Caco-2 (cell line): ENCODE measurements around the gene CLPTM1L. TPM values are rescaled to one million over a fixed set of nuclear protein-coding genes. Genes with fewer than 3 reads are reported as not detected.

Experiments used
- BruUV-seq: library from RNA; stranded (reverse); fragments of 400-500 nt; replicated peaks from 2 replicates; lab custom pipeline; 2021; lab: Mats Ljungman, UMichigan
- CTCF ChIA-PET: fragments of 300-600 bp; sonication (Branson Sonifier 250); formaldehyde crosslinking; loops from one replicate; lab custom pipeline; 2022; ENCODE audit warnings: antibody characterized with exemption; lab: Charles Lee
- POLR2A ChIA-PET: fragments of 300-600 bp; sonication (Branson Sonifier 250); formaldehyde crosslinking; loops from one replicate; lab custom pipeline; 2022; ENCODE audit warnings: antibody characterized with exemption; lab: Charles Lee
- DNase-seq, 2 experiments: peaks; one replicate each; pipeline versions ENCODE4 v3.0.0 to v3.0.0-alpha.2; 2020 to 2022
- H3K27me3 ChIP-seq: replicated peaks from 2 replicates; pipeline ENCODE4 v1.6.0; 2011; ENCODE audit warnings: low read length; ENCODE audit not compliant: control insufficient read depth, insufficient read depth
- H3K36me3 ChIP-seq: 2 replicates; pipeline ENCODE4 v1.5.1; 2011; ENCODE audit warnings: low read length; ENCODE audit not compliant: control insufficient read depth, insufficient read depth
- H3K4me1 ChIP-seq: fragments of 250-450 bp; sonication (Bioruptor Pico); 2 replicates; pipeline ENCODE4 v1.5.1; 2020; ENCODE audit warnings: mild to moderate bottlenecking
- H3K4me3 ChIP-seq: 2 replicates; pipeline ENCODE4 v1.5.1; 2011; ENCODE audit warnings: low read depth, mild to moderate bottlenecking, control low read depth, low read length
- H3K9me3 ChIP-seq: fragments of 250-450 bp; sonication (Bioruptor Pico); 2 replicates; pipeline ENCODE4 v1.5.1; 2020; ENCODE audit warnings: mild to moderate bottlenecking, moderate library complexity
- H3K27ac Mint-ChIP-seq: one replicate; pipeline ENCODE4 v1.8.0; 2022; ENCODE audit warnings: mixed read lengths; ENCODE audit not compliant: unreplicated experiment
- H3K27me3 Mint-ChIP-seq: one replicate; pipeline ENCODE4 v1.8.0; 2022; ENCODE audit warnings: mixed read lengths; ENCODE audit not compliant: insufficient read depth, unreplicated experiment
- H3K36me3 Mint-ChIP-seq: one replicate; pipeline ENCODE4 v1.8.0; 2022; ENCODE audit warnings: mild to moderate bottlenecking, mixed read lengths; ENCODE audit not compliant: insufficient read depth, unreplicated experiment
- H3K4me1 Mint-ChIP-seq: one replicate; pipeline ENCODE4 v1.8.0; 2022; ENCODE audit warnings: low read depth, mixed read lengths; ENCODE audit not compliant: unreplicated experiment
- H3K4me3 Mint-ChIP-seq: one replicate; pipeline ENCODE4 v1.8.0; 2022; ENCODE audit warnings: mild to moderate bottlenecking, moderate library complexity, mixed read lengths; ENCODE audit not compliant: unreplicated experiment
- H3K9me3 Mint-ChIP-seq: one replicate; pipeline ENCODE4 v1.8.0; 2022; ENCODE audit warnings: mixed read lengths; ENCODE audit not compliant: unreplicated experiment
- CTCF ChIP-seq, 2 experiments: fragments of 200-600 bp in 1 of 2; IDR thresholded peaks; 1 replicate in 1 of 2; 2 replicates in 1 of 2; pipeline versions ENCODE4 v1.5.1 to v1.8.0; 2011 to 2022; ENCODE audit warnings: antibody characterized with exemption in 1 of 2, control low read depth in 1 of 2, inconsistent platforms in 1 of 2, low read depth in 1 of 2, low read length in 1 of 2, mild to moderate bottlenecking in 1 of 2, moderate library complexity in 1 of 2; ENCODE audit not compliant: insufficient read depth in 1 of 2, severe bottlenecking in 1 of 2, unreplicated experiment in 1 of 2
- intact Hi-C: fragments of 100-400 bp; cut with micrococcal nuclease; formaldehyde crosslinking; loops from one replicate; pipeline ENCODE4 v1.10.0; 2022; ENCODE audit not compliant: unreplicated experiment
- total RNA-seq: library from RNA; stranded (reverse); gene quantifications from 2 replicates; pipeline ENCODE4 v1.2.3, GENCODE V29; 2022

CLPTM1L gene
- total RNA-seq, 1 experiment from 2014 or later: 114 TPM

GRCh38 chr5:1332461-1333001 is 12.4 kb downstream of the CLPTM1L start:
- intact Hi-C loops: loop anchor here (2.0 kb wide), 1 partner anchor 16 kb away; no protein-coding TSS in a partner anchor
- Mint-ChIP-seq H3K36me3 (peaks cover 79% of the 10 kb centered on the region), H3K4me3 (no peak overlapping the region), H3K27me3 (peaks cover 1% of the 10 kb centered on the region), H3K27ac (no peak overlapping the region), H3K4me1 (peaks cover 14% of the 10 kb centered on the region), H3K9me3 (peaks cover 16% of the 10 kb centered on the region)
- TF ChIP-seq CTCF (IDR thresholded peaks at IDR 0.05; ENCODE audit: insufficient read depth in 1 of 2, low read depth in 1 of 2, low read length in 1 of 2, severe bottlenecking in 1 of 2, unreplicated experiment in 1 of 2): no peak
- ChIA-PET POLR2A (no interaction called here), CTCF (interaction anchor here (0.6 kb wide), 1 partner anchor 10 kb away, joined by 4 read pairs; no protein-coding TSS in a partner anchor)
- Histone ChIP-seq H3K9me3 (peaks cover 4% of the 10 kb centered on the region; the same call in 1 of the 2 replicates), H3K4me1 (peaks cover 11% of the 10 kb centered on the region), H3K4me3 (no peak overlapping the region), H3K36me3 (no peaks in the 10 kb centered on the region; the same call in none of the 2 replicates), H3K27me3 (no peaks in the 10 kb centered on the region)
- no TSS peak for BruUV-seq
- DNase-seq: no peak

- Mint-ChIP-seq H3K4me1 (peaks cover 20% of the 10 kb centered on the region), H3K27ac (no peak overlapping the region), H3K36me3 (peaks cover 85% of the 10 kb centered on the region), H3K27me3 (peaks cover 6% of the 10 kb centered on the region), H3K9me3 (peaks cover 22% of the 10 kb centered on the region), H3K4me3 (no peak overlapping the region)
- ChIA-PET CTCF (interaction anchor here (0.6 kb wide), 1 partner anchor 11 kb away, joined by 4 read pairs; no protein-coding TSS in a partner anchor), POLR2A (no interaction called here)
- Histone ChIP-seq H3K36me3 (no peaks in the 10 kb centered on the region; the same call in none of the 2 replicates), H3K4me1 (peaks cover 11% of the 10 kb centered on the region), H3K27me3 (no peaks in the 10 kb centered on the region), H3K4me3 (no peak overlapping the region), H3K9me3 (peaks cover 4% of the 10 kb centered on the region; the same call in 1 of the 2 replicates)
- intact Hi-C loops: loop anchor here (2.0 kb wide), 1 partner anchor 15 kb away; no protein-coding TSS in a partner anchor
- BruUV-seq: no TSS peak
- TF ChIP-seq CTCF (IDR thresholded peaks at IDR 0.05; ENCODE audit: insufficient read depth in 1 of 2, low read depth in 1 of 2, low read length in 1 of 2, severe bottlenecking in 1 of 2, unreplicated experiment in 1 of 2): no peak
- DNase-seq: no peak
Measured at GRCh38 chr5:1331861-1332405, 13.0 kb downstream of the CLPTM1L start.

- TF ChIP-seq CTCF (IDR thresholded peaks at IDR 0.05; ENCODE audit: insufficient read depth in 1 of 2, low read depth in 1 of 2, low read length in 1 of 2, severe bottlenecking in 1 of 2, unreplicated experiment in 1 of 2): no peak
- Mint-ChIP-seq H3K9me3 (peaks cover 30% of the 10 kb centered on the region), H3K4me3 (no peak overlapping the region), H3K27ac (peak overlapping the region; percentile 67), H3K4me1 (peaks cover 28% of the 10 kb centered on the region), H3K27me3 (peaks cover 9% of the 10 kb centered on the region), H3K36me3 (peaks cover 87% of the 10 kb centered on the region)
- Histone ChIP-seq H3K27me3 (no peaks in the 10 kb centered on the region), H3K4me3 (no peak overlapping the region), H3K9me3 (peaks cover 4% of the 10 kb centered on the region; the same call in 1 of the 2 replicates), H3K36me3 (no peaks in the 10 kb centered on the region; the same call in none of the 2 replicates), H3K4me1 (peaks cover 11% of the 10 kb centered on the region)
- POLR2A ChIA-PET: interaction anchor here (0.6 kb wide), 1 partner anchor 10 kb away, joined by 5 read pairs; no protein-coding TSS in a partner anchor
- peak in 1 of 2 experiments; percentile 35 for DNase-seq
- BruUV-seq: no TSS peak
- CTCF ChIA-PET: no interaction called here
- intact Hi-C loops: no loop called here
Measured at GRCh38 chr5:1330847-1331831, 13.8 kb downstream of the CLPTM1L start.
